HG03432 (cell line): ENCODE data around the gene PRTFDC1.
"Not testable (repeated sequence)": the region's sequence is repeated elsewhere in the genome, so short reads cannot be mapped to it uniquely, and the experiment has no call there.

Source experiments
- ATAC-seq: cut with Tn5 transposase; IDR thresholded peaks from one replicate; pipeline ENCODE4 v1.9.1; 2021; ENCODE audit warnings: mild to moderate bottlenecking, moderate library complexity; ENCODE audit not compliant: unreplicated experiment

Gene PRTFDC1

GRCh38 chr10:24935504-24936292 is 16.7 kb downstream of the PRTFDC1 start:
- no peak for ATAC-seq

GRCh38 chr10:24931236-24931635 is 21.2 kb downstream of the PRTFDC1 start:
- ATAC-seq: no peak

GRCh38 chr10:24930427-24930826 is 22.0 kb downstream of the PRTFDC1 start:
- peak; percentile 88 for ATAC-seq

- ATAC-seq: no peak
Observed at GRCh38 chr10:24929904-24930303, 22.5 kb downstream of the PRTFDC1 start.

- ATAC-seq: peak; percentile 65
Observed at GRCh38 chr10:24929056-24929544, 23.3 kb downstream of the PRTFDC1 start.

- no peak for ATAC-seq
Observed at GRCh38 chr10:24928163-24928562, 24.2 kb downstream of the PRTFDC1 start.

- ATAC-seq: no peak
Observed at GRCh38 chr10:24926557-24926956, 25.8 kb downstream of the PRTFDC1 start.

- no peak for ATAC-seq
Observed at GRCh38 chr10:24925799-24926198, 26.6 kb downstream of the PRTFDC1 start.

- not testable (repeated sequence) for ATAC-seq
Observed at GRCh38 chr10:24924483-24924882, 27.9 kb downstream of the PRTFDC1 start.

GRCh38 chr10:24922222-24922868 is 30.1 kb downstream of the PRTFDC1 start:
- not testable (repeated sequence) for ATAC-seq

GRCh38 chr10:24920907-24921881 is 31.2 kb downstream of the PRTFDC1 start:
- peak; percentile 98 for ATAC-seq

GRCh38 chr10:24920192-24920591 is 32.2 kb downstream of the PRTFDC1 start:
- ATAC-seq: not testable (repeated sequence)

- ATAC-seq: not testable (repeated sequence)
Observed at GRCh38 chr10:24919629-24920028, 32.8 kb downstream of the PRTFDC1 start.

GRCh38 chr10:24917979-24918378 is 34.4 kb downstream of the PRTFDC1 start:
- ATAC-seq: no peak

- no peak for ATAC-seq
Observed at GRCh38 chr10:24917493-24917892, 34.9 kb downstream of the PRTFDC1 start.

- no peak for ATAC-seq
Observed at GRCh38 chr10:24916365-24916764, 36.0 kb downstream of the PRTFDC1 start.

GRCh38 chr10:24915304-24915703 is 37.1 kb downstream of the PRTFDC1 start:
- ATAC-seq: no peak

GRCh38 chr10:24914148-24914547 is 38.3 kb downstream of the PRTFDC1 start:
- no peak for ATAC-seq

GRCh38 chr10:24912215-24912614 is 40.2 kb downstream of the PRTFDC1 start:
- ATAC-seq: no peak

- ATAC-seq: no peak
Observed at GRCh38 chr10:24911029-24911428, 41.4 kb downstream of the PRTFDC1 start.

- no peak for ATAC-seq
Observed at GRCh38 chr10:24910574-24910973, 41.8 kb downstream of the PRTFDC1 start.
